Mammary epithelial cell (primary cell): ENCODE data around the gene C1QBP.

ENCODE experiments used
- CTCF ChIP-seq, 2 donors: IDR thresholded peaks in 1 of 2; conservative IDR thresholded peaks in 1 of 2; 2 replicates each; pipeline ENCODE4 v1.5.1; 2011 to 2012; ENCODE audit warnings: inconsistent platforms in 2 of 2, low read length in 2 of 2, mild to moderate bottlenecking in 2 of 2, control low read depth in 1 of 2, low read depth in 1 of 2; ENCODE audit not compliant: insufficient read depth in 1 of 2; ENCODE audit errors: extremely low read depth in 1 of 2
- EZH2 ChIP-seq: IDR thresholded peaks from 2 replicates; pipeline ENCODE4 v1.6.1; 2012; ENCODE audit warnings: low read length, inconsistent platforms, borderline replicate concordance

- TF ChIP-seq CTCF (conservative IDR thresholded peaks at IDR 0.05 in 1 of 2, IDR thresholded peaks at IDR 0.05 in 1 of 2; ENCODE audit: extremely low read depth in 1 of 2, insufficient read depth in 1 of 2, low read depth in 1 of 2, low read length in 2 of 2) (no peak), EZH2 (no peak)
Observed at GRCh38 chr17:5464717-5465507, 26.0 kb upstream of the C1QBP start.
